Body of pancreas (tissue), 4 donors: ENCODE measurements around the gene NHERF2. TPM values are rescaled to one million over a fixed set of nuclear protein-coding genes. Genes with fewer than 3 reads are reported as not detected.

ENCODE experiments used
- ATAC-seq: fragments of 150-250 bp; one replicate; pipeline ENCODE4 v1.9.1; 2016
- DNase-seq, 4 donors: peaks; one replicate each; pipeline ENCODE4 v3.0.0-alpha.2; 2019
- H3K27ac ChIP-seq, 4 donors: fragments of 200-600 bp; sonication (generic); 1 replicate in 3 of 4; 2 replicates in 1 of 4; pipeline versions ENCODE4 v1.5.1 to v1.6.1; 2016 to 2019; ENCODE audit warnings: mild to moderate bottlenecking in 1 of 4, mixed read lengths in 1 of 4, moderate library complexity in 1 of 4
- H3K27me3 ChIP-seq, 2 donors: fragments of 200-600 bp; sonication (generic); one replicate each; pipeline ENCODE4 v1.6.0; 2016; ENCODE audit warnings: mild to moderate bottlenecking in 1 of 2
- H3K36me3 ChIP-seq, 2 donors: fragments of 200-600 bp; sonication (generic); replicated peaks in 1 of 2; 2 replicates each; pipeline ENCODE4 v1.5.1; 2016; ENCODE audit warnings: low read depth in 2 of 2; ENCODE audit not compliant: insufficient read depth in 1 of 2
- H3K4me1 ChIP-seq: fragments of 200-600 bp; sonication (generic); one replicate; pipeline ENCODE4 v1.6.0; 2016
- H3K4me3 ChIP-seq, 2 donors: fragments of 200-600 bp; sonication (generic); 1 replicate in 1 of 2; 2 replicates in 1 of 2; pipeline ENCODE4 v1.5.1; 2016 to 2019
- H3K9me3 ChIP-seq, 3 donors: fragments of 200-600 bp; sonication (generic); 1 replicate in 2 of 3; 2 replicates in 1 of 3; pipeline ENCODE4 v1.5.1; 2016
- POLR2A ChIP-seq, 3 donors: fragments of 450-650 bp; IDR thresholded peaks; one replicate each; pipeline ENCODE4 v1.6.1; 2016; ENCODE audit warnings: antibody characterized with exemption in 3 of 3, mild to moderate bottlenecking in 2 of 3
- WGBS, 2 donors: methylation state at CpG; one replicate each; pipeline ENCODE4 v1.1.5; 2017; 5-methylcytosine and 5-hydroxymethylcytosine counted together
- intact Hi-C: fragments of 100-400 bp; cut with DNase I; formaldehyde crosslinking; loops from one replicate; pipeline ENCODE4 v1.15.1; 2023
- total RNA-seq, 2 donors: library from RNA; depleted of rRNA; stranded (reverse); fragments of >200 nt; gene quantifications; one replicate each; pipeline ENCODE4 v1.1.0, GENCODE V29; 2016
- TF ChIP-seq, protein P1 (sequence below), 7 experiments: fragments of 450-650 bp in 4 of 7; fragments of 200-600 bp in 3 of 7; sonication (generic) in 3 of 7; IDR thresholded peaks; one replicate each; pipeline ENCODE4 v1.5.1; 2016 to 2019; ENCODE audit warnings: antibody characterized with exemption in 7 of 7

Gene NHERF2
- total RNA-seq, 2 donors from 2014 or later, result 32.7 to 87.3 TPM

DNA sequence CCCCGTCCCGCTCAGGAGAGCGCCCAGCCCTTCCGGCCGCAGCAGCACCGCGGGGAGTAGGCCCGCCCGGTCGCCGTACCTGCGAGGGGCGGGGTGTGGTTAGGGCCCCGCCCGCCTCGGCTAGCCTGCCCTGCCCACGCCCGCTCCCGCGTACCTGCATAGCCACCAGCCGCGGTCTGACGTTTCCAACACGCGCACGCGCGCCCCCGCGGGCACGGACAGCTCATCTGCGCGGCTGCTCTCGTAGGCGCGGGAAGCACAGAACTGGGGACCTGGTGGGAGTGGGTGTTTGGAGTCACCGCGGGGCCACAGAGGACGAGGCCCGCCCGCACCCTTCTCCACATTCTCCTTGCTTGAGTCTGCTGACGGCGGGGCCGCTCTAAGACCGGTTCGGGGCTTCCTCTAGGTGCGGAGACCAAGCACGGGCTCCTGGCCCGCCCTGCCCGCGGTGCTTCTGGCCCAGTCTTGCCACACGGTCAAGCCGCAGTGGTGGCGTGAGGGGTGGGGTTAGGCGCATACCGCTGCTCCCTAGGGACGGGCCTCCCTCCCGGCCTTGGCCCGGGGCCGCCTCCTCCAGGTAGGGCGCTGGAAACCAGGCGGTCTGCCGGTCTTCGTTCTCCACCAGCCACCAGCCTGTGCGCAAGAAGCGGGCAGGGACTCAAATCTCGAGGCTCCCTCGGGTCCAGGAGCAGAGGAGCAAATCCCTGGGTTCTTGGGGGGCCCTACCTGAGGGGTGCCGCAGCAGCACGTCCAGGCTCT, 47.3 kb upstream of the NHERF2 start:
- peak; percentile 87 to 91 (median 90) for DNase-seq
- peak; percentile 55 to 75 (median 74) for TF ChIP-seq POLR2A (IDR thresholded peaks at IDR 0.05)
- TF ChIP-seq, protein P1, sequence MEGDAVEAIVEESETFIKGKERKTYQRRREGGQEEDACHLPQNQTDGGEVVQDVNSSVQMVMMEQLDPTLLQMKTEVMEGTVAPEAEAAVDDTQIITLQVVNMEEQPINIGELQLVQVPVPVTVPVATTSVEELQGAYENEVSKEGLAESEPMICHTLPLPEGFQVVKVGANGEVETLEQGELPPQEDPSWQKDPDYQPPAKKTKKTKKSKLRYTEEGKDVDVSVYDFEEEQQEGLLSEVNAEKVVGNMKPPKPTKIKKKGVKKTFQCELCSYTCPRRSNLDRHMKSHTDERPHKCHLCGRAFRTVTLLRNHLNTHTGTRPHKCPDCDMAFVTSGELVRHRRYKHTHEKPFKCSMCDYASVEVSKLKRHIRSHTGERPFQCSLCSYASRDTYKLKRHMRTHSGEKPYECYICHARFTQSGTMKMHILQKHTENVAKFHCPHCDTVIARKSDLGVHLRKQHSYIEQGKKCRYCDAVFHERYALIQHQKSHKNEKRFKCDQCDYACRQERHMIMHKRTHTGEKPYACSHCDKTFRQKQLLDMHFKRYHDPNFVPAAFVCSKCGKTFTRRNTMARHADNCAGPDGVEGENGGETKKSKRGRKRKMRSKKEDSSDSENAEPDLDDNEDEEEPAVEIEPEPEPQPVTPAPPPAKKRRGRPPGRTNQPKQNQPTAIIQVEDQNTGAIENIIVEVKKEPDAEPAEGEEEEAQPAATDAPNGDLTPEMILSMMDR (IDR thresholded peaks at IDR 0.05), result no peak
- Histone ChIP-seq H3K4me3 (peak overlapping the region in 1 of 2 donors; percentile 16), H3K36me3 (peaks cover 0 to 20% of the 10 kb centered on the region in 2 donors), H3K27me3 (no peaks in the 10 kb centered on the region), H3K4me1 (peaks cover 52% of the 10 kb centered on the region), H3K9me3 (no peaks in the 10 kb centered on the region), H3K27ac (peak overlapping the region; percentile 2 to 78 (median 63))
- intact Hi-C loops, result no loop called here
- 6 to 24% methylated on average over 6 to 66 of the region's 70 CpGs for WGBS, 2 donors
- peak; percentile 67 for ATAC-seq

DNA sequence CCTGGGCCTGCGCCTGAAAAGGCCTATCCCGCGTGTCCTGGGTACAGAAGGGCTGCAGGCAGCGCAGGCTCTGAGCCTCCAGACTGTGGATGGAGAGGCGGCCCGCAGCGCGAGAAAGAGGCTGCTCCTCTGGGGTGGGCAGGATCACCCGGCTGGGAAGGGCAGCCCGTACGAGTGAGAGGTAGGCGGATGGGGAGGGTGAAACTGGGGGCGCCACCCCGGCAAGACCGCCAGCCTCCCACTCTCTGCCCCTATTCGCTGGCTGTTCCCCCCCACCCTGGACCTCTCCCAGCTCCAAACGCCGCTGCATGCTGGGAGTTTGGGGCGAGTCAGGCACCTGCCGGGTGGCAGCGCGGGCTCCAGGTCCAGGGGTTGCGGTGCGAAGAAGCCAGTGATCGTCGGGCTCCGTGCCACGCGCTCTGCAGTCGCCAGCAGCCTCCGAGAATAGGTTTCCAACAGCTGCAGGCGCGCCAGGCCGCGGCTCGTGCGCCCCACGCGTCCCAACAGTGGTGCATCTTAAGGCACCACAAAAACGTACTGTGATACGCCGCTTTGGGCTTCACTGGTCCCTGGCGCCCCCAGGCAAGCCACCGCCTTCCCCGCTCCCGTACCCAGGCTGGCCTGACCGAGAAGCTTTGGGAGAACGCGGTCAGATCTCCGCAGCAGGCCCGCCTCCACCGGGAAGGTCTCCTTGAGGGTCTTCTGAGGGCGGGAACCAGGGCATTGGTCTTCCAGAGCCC, 46.5 kb upstream of the NHERF2 start:
- H3K27ac ChIP-seq, result peak overlapping the region in 3 of 4 donors; percentile 52 to 78 (median 74)
- intact Hi-C loops, result no loop called here
- WGBS, 2 donors, result 11 to 36% methylated on average over 7 to 52 of the region's 53 CpGs
- no peaks in the 10 kb centered on the region for H3K27me3 ChIP-seq
- no peaks in the 10 kb centered on the region for H3K9me3 ChIP-seq
- TF ChIP-seq POLR2A (IDR thresholded peaks at IDR 0.05), result no peak
- TF ChIP-seq, protein P1 (IDR thresholded peaks at IDR 0.05), result no peak
- ATAC-seq (no peak), DNase-seq (peak in 2 of 4 donors; percentile 53 to 57)
- peaks cover 0 to 16% of the 10 kb centered on the region in 2 donors for H3K36me3 ChIP-seq
- H3K4me3 ChIP-seq, result no peak overlapping the region
- H3K4me1 ChIP-seq, result peaks cover 60% of the 10 kb centered on the region

DNA sequence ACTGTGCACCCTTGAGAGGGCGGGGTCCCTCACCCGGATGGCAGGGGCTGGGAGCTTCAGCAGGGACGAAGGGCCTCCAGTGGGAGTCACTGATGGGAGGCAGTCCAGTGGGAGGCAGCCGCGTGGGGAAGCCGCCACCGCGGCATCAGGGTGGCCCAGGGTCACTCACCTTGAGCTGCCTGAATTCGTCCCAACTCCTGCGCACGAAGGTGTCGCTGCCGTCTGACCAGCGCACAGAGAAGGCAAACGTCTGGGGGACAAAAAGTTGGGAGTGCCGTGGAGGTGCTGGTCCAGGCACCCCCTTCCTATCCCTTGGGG, 46.0 kb upstream of the NHERF2 start:
- Histone ChIP-seq H3K27ac (peak overlapping the region in 1 of 4 donors; percentile 0), H3K27me3 (no peaks in the 10 kb centered on the region), H3K4me1 (peaks cover 63% of the 10 kb centered on the region), H3K9me3 (no peaks in the 10 kb centered on the region), H3K4me3 (no peak overlapping the region), H3K36me3 (peaks cover 0 to 11% of the 10 kb centered on the region in 2 donors)
- WGBS, 2 donors, result 23 to 55% methylated on average over 9 to 10 of the region's 16 CpGs
- no peak for ATAC-seq
- TF ChIP-seq POLR2A (IDR thresholded peaks at IDR 0.05), result no peak
- TF ChIP-seq, protein P1 (IDR thresholded peaks at IDR 0.05), result no peak
- no peak for DNase-seq
- intact Hi-C loops, result no loop called here

DNA sequence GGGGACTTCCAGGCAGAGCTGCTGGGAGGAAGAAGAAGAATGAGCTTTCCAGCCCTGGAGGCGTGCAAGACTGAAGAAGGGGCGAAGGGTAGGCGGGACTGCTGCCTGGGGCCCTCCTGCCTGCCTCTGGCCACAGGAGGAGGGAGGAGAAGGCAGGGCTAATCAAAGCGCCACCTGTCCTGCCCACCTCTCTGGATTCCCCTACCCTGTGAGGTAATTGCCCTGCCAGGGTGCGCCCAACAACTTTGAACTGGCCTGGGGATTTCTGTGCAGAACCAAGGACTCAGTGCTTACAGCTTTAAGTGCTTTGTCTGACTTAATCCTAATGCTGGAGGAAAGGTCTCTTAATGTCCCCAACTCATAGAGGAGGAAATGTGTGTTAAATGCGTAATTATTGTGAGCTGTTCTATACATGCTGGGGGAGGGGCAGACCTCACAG, 45.3 kb upstream of the NHERF2 start, which contains the start of gene NOXO1:
NOXO1 (minus strand) TSS at position 72 of the 439 bp plus-strand sequence. CDS start 290 bp downstream, outside the sequence.
- intact Hi-C loops, result no loop called here
- H3K4me1 ChIP-seq, result peaks cover 63% of the 10 kb centered on the region
- WGBS, 2 donors, result 65 to 70% methylated on average over 6 of the region's 6 CpGs
- no peaks in the 10 kb centered on the region for H3K27me3 ChIP-seq
- H3K9me3 ChIP-seq, result no peaks in the 10 kb centered on the region
- TF ChIP-seq, protein P1 (IDR thresholded peaks at IDR 0.05), result no peak
- no peak for TF ChIP-seq POLR2A (IDR thresholded peaks at IDR 0.05)
- no peak within 1 kb of the TSS for H3K4me3 ChIP-seq
- H3K27ac ChIP-seq, result peak within 1 kb of the TSS in 3 of 4 donors; percentile 43 to 59 (median 55)
- ATAC-seq (no peak), DNase-seq (no peak)
- H3K36me3 ChIP-seq, result peaks cover 0 to 9% of the 10 kb centered on the region in 2 donors
